GM12878 (cell line): ENCODE measurements around the gene SYT1. TPM values are rescaled to one million over a fixed set of nuclear protein-coding genes. Genes with fewer than 3 reads are reported as not detected.

Source experiments
- ATAC-seq: fragments of 200-7000 bp; cut with Tn5 transposase; 3 replicates; pipeline ENCODE4 v1.9.1; 2020; ENCODE audit warnings: mild to moderate bottlenecking, moderate library complexity
- BruUV-seq: library from RNA; stranded (reverse); fragments of 400-500 nt; replicated peaks from 2 replicates; lab custom pipeline; 2021; lab: Mats Ljungman, UMichigan
- CTCF ChIA-PET: fragments of 300-600 bp; sonication (Branson Sonifier 250); formaldehyde crosslinking; extraction: SDS; loops from one replicate; lab custom pipeline; 2021; ENCODE audit warnings: inconsistent platforms; lab: Yijun Ruan, JAX
- POLR2A ChIA-PET: fragments of 350-600 bp; formaldehyde crosslinking; extraction: SDS; loops from one replicate; lab custom pipeline; 2021; ENCODE audit warnings: inconsistent platforms; lab: Charles Lee
- RAD21 ChIA-PET: fragments of 300-600 bp; sonication (Branson Sonifier 250); formaldehyde crosslinking; loops from one replicate; lab custom pipeline; 2023; ENCODE audit warnings: antibody characterized with exemption; ENCODE audit not compliant: unreplicated experiment; lab: Charles Lee
- SMC1A ChIA-PET: fragments of 300-600 bp; sonication (Branson Sonifier 250); formaldehyde crosslinking; loops from one replicate; lab custom pipeline; 2023; ENCODE audit not compliant: unreplicated experiment, uncharacterized antibody; lab: Charles Lee
- DNase-seq: peaks from one replicate; pipeline ENCODE4 v3.0.0-alpha.2; 2011; ENCODE audit warnings: low read depth, low spot score
- FAIRE-seq: peaks from 3 replicates; lab custom pipeline; 2011; peaks lifted over from hg19 to GRCh38; lab: Jason Lieb, UNC
- H2AFZ ChIP-seq: 2 replicates; pipeline ENCODE4 v1.6.0; 2011; ENCODE audit warnings: low read depth, low read length, control low read depth; ENCODE audit not compliant: control insufficient read depth
- H3K27ac ChIP-seq: 2 replicates; pipeline ENCODE4 v1.5.1; 2011; ENCODE audit warnings: control low read depth; ENCODE audit not compliant: control insufficient read depth, insufficient read depth
- H3K27me3 ChIP-seq, 2 experiments: replicated peaks in 1 of 2; 2 replicates each; pipeline versions ENCODE4 v1.6.0 to v1.6.1; 2011; ENCODE audit warnings: low read length in 1 of 2; ENCODE audit not compliant: control insufficient read depth in 2 of 2, insufficient read depth in 2 of 2
- H3K36me3 ChIP-seq, 2 experiments: 2 replicates each; pipeline ENCODE4 v1.5.1; 2011; ENCODE audit warnings: low read length in 1 of 2; ENCODE audit not compliant: control insufficient read depth in 2 of 2, insufficient read depth in 2 of 2
- H3K4me1 ChIP-seq: 2 replicates; pipeline ENCODE4 v1.6.1; 2011; ENCODE audit warnings: mild to moderate bottlenecking, low read length, moderate library complexity, mixed read lengths; ENCODE audit not compliant: control insufficient read depth, insufficient read depth
- H3K4me2 ChIP-seq: 2 replicates; pipeline ENCODE4 v1.6.0; 2011; ENCODE audit warnings: control low read depth; ENCODE audit not compliant: control insufficient read depth, insufficient read depth
- H3K4me3 ChIP-seq: fragments of 200-600 bp; sonication (generic); 2 replicates; pipeline ENCODE4 v1.5.1; 2016
- H3K79me2 ChIP-seq: 2 replicates; pipeline ENCODE4 v1.6.0; 2011; ENCODE audit warnings: low read length; ENCODE audit not compliant: control insufficient read depth, insufficient read depth
- H3K9ac ChIP-seq: 2 replicates; pipeline ENCODE4 v1.8.0; 2011; ENCODE audit warnings: low read length, control low read depth, mixed read lengths; ENCODE audit not compliant: control insufficient read depth, insufficient read depth
- H3K9me3 ChIP-seq: replicated peaks from 3 replicates; pipeline ENCODE4 v1.5.1; 2011; ENCODE audit warnings: mild to moderate bottlenecking, low read length; ENCODE audit not compliant: control insufficient read depth, insufficient read depth
- H4K20me1 ChIP-seq: 2 replicates; pipeline ENCODE4 v1.6.0; 2011; ENCODE audit not compliant: control insufficient read depth, insufficient read depth
- BCL3 ChIP-seq: IDR thresholded peaks from 2 replicates; pipeline ENCODE4 v1.6.1; 2011; ENCODE audit warnings: borderline replicate concordance, low read depth, mild to moderate bottlenecking, moderate library complexity, low read length; ENCODE audit not compliant: insufficient read depth, poor library complexity, severe bottlenecking
- BRCA1 ChIP-seq: IDR thresholded peaks from 2 replicates; pipeline ENCODE4 v1.6.1; 2011; ENCODE audit warnings: low read depth, low read length, improper control_type of control experiment
- CEBPZ ChIP-seq: fragments of 150-350 bp; IDR thresholded peaks from 2 replicates; pipeline ENCODE4 v1.6.1; 2016; ENCODE audit warnings: low read depth, low read length
- FOXM1 ChIP-seq: IDR thresholded peaks from 2 replicates; pipeline ENCODE4 v1.6.1; 2012; ENCODE audit warnings: low read depth, mild to moderate bottlenecking, inconsistent platforms, low read length, moderate library complexity
- LARP7 ChIP-seq: fragments of 450-650 bp; IDR thresholded peaks from 2 replicates; pipeline ENCODE4 v1.6.1; 2017; ENCODE audit warnings: mild to moderate bottlenecking
- MEF2B ChIP-seq: fragments of 450-650 bp; IDR thresholded peaks from 2 replicates; pipeline ENCODE4 v1.6.1; 2018; ENCODE audit warnings: mild to moderate bottlenecking, moderate library complexity; ENCODE audit not compliant: partially characterized antibody, poor library complexity, severe bottlenecking
- NFYA ChIP-seq: IDR thresholded peaks from 2 replicates; pipeline ENCODE4 v1.6.1; 2011; ENCODE audit warnings: low read depth, mild to moderate bottlenecking, low read length, improper control_type of control experiment, borderline replicate concordance
- PAX5 ChIP-seq: IDR thresholded peaks from 2 replicates; pipeline ENCODE4 v1.6.1; 2011; ENCODE audit warnings: low read depth, low read length, borderline replicate concordance
- RELA ChIP-seq: fragments of 450-650 bp; IDR thresholded peaks from 2 replicates; pipeline ENCODE4 v1.8.0; 2014; ENCODE audit warnings: borderline replicate concordance; ENCODE audit not compliant: partially characterized antibody
- RELB ChIP-seq: fragments of 450-650 bp; IDR thresholded peaks from 2 replicates; pipeline ENCODE4 v1.6.1; 2017; ENCODE audit warnings: low read depth, mild to moderate bottlenecking, moderate library complexity
- RUNX3 ChIP-seq: IDR thresholded peaks from 2 replicates; pipeline ENCODE4 v1.6.1; 2012; ENCODE audit warnings: low read length, inconsistent platforms
- SMAD1 ChIP-seq: fragments of 450-650 bp; IDR thresholded peaks from 2 replicates; pipeline ENCODE4 v1.6.1; 2018; ENCODE audit warnings: mild to moderate bottlenecking, low read depth; ENCODE audit not compliant: partially characterized antibody
- SRF ChIP-seq, 2 experiments: IDR thresholded peaks; 2 replicates each; pipeline ENCODE4 v1.6.1; 2011; ENCODE audit warnings: low read depth in 2 of 2, low read length in 2 of 2, mild to moderate bottlenecking in 1 of 2, moderate library complexity in 1 of 2
- TCF7 ChIP-seq: IDR thresholded peaks from 2 replicates; pipeline ENCODE4 v1.6.1; 2014; ENCODE audit warnings: antibody characterized with exemption, borderline replicate concordance
- ZNF384 ChIP-seq: IDR thresholded peaks from 2 replicates; pipeline ENCODE4 v1.6.1; 2012; ENCODE audit warnings: low read depth, mild to moderate bottlenecking, low read length, improper control_type of control experiment, borderline replicate concordance
- ZSCAN29 ChIP-seq: fragments of 450-650 bp; IDR thresholded peaks from 2 replicates; pipeline ENCODE4 v1.6.1; 2017; ENCODE audit warnings: mild to moderate bottlenecking, moderate library complexity
- in situ Hi-C: fragments of 300-500 bp; cut with MboI; formaldehyde crosslinking; loops from 9 replicates; pipeline ENCODE4 v1.14.3; 2018; ENCODE audit warnings: mixed read lengths
- intact Hi-C: fragments of 100-400 bp; cut with micrococcal nuclease; formaldehyde crosslinking; loops from one replicate; pipeline ENCODE4 v1.14.2; 2022; ENCODE audit not compliant: unreplicated experiment
- polyA plus RNA-seq, 11 experiments: library from polyadenylated mRNA; depleted of rRNA in 4 of 11; unstranded in 6 of 11; stranded (reverse) in 5 of 11; fragments of >200 nt; fragmentation: Nextera tagmentation in 4 of 11; fragmentation: Illumina TruSeq in 1 of 11; extraction: Ambion mirVana in 4 of 11; extraction: Trizol in 1 of 11; gene quantifications; 1 replicate in 1 of 11; 2 replicates in 10 of 11; pipeline versions ENCODE4 v1.2.1 to v1.2.3, GENCODE V29; 2011 to 2016; ENCODE audit warnings: inconsistent platforms in 2 of 11, missing spikeins in 2 of 11, low read depth in 1 of 11
- total RNA-seq, 4 experiments: library from RNA; depleted of rRNA in 3 of 4; stranded (reverse); fragments of >200 nt in 3 of 4; fragmentation: Illumina TruSeq in 1 of 4; extraction: Trizol in 1 of 4; gene quantifications; 2 replicates each; pipeline versions ENCODE4 v1.2.1 to v1.2.3, GENCODE V29; 2013 to 2021
- TF ChIP-seq, protein P1 (sequence below): IDR thresholded peaks from 2 replicates; pipeline ENCODE4 v1.6.1; 2011; ENCODE audit warnings: low read depth, mild to moderate bottlenecking, low read length, moderate library complexity, borderline replicate concordance; ENCODE audit errors: extremely low read depth

SYT1 gene
- total and polyA plus RNA-seq, 10 of the 15 experiments (the other 5 are each of a cell fraction or from before 2014, with no cell fraction given), result 0.10 to 0.28 TPM; not detected in 8

DNA sequence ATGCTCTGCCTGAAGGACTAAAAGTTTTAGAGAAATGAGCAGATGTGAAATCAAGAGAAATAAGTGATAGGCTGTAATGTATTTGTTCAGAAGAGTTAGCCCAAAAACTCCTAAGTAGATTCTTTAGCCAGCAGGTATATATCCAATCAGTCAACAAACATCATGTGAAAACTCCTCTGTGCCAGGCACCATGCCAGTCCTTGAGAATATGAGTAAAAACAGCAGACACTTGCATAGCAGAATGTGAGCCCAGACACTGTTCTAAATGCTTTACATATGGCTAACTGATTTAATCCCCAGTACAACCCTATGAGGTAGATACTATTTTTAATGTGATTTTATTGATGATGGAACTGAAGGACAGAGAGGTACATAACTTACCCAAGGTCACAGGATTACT is 496.4 kb downstream of the SYT1 start:
- no peak for ATAC-seq
- Histone ChIP-seq H3K79me2 (no peaks in the 10 kb centered on the region), H3K9ac (no peak overlapping the region), H3K36me3 (no peaks in the 10 kb centered on the region), H2AFZ (no peak overlapping the region), H3K9me3 (no peaks in the 10 kb centered on the region), H3K4me2 (no peak overlapping the region), H3K27ac (no peak overlapping the region), H4K20me1 (no peaks in the 10 kb centered on the region), H3K4me3 (no peak overlapping the region), H3K27me3 (no peaks in the 10 kb centered on the region), H3K4me1 (no peaks in the 10 kb centered on the region)
- RAD21 ChIA-PET, result no interaction called here
- intact Hi-C loops (no loop called here), in situ Hi-C loops (no loop called here)
- POLR2A ChIA-PET, result no interaction called here
- FAIRE-seq, result no peak
- BruUV-seq, result no TSS peak
- DNase-seq, result no peak
- SMC1A ChIA-PET, result interaction anchor here (1.7 kb wide), 1 partner anchor 12 kb away, joined by 5 read pairs; no protein-coding TSS in a partner anchor
- CTCF ChIA-PET, result interaction anchor here (1.3 kb wide), 1 partner anchor 12 kb away, joined by 4 read pairs; no protein-coding TSS in a partner anchor
- TF ChIP-seq PAX5 (no peak), MEF2B (no peak), RELA (no peak), RELB (no peak), CEBPZ (no peak), BCL3 (no peak), ZSCAN29 (no peak), ZNF384 (no peak), FOXM1 (no peak), BRCA1 (no peak), SMAD1 (no peak), LARP7 (no peak), TCF7 (no peak), NFYA (no peak), SRF (IDR thresholded peaks at IDR 0.05; ENCODE audit: low read depth in 2 of 2, low read length in 2 of 2) (no peak), RUNX3 (no peak)
- TF ChIP-seq, protein P1, sequence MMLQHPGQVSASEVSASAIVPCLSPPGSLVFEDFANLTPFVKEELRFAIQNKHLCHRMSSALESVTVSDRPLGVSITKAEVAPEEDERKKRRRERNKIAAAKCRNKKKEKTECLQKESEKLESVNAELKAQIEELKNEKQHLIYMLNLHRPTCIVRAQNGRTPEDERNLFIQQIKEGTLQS, result no peak
